Right atrium auricular region (tissue), 2 donors: ENCODE measurements around the gene DDX10. TPM values are rescaled to one million over a fixed set of nuclear protein-coding genes. Genes with fewer than 3 reads are reported as not detected.
"Not testable (repeated sequence)": the region's sequence is repeated elsewhere in the genome, so short reads cannot be mapped to it uniquely, and the experiment has no call there.

ENCODE experiments used
- DNase-seq: peaks from one replicate; pipeline ENCODE4 v3.0.0-alpha.2; 2019; ENCODE audit warnings: low spot score
- H3K27ac ChIP-seq, 2 donors: fragments of 200-600 bp; sonication (generic); 1 replicate in 1 of 2; 2 replicates in 1 of 2; pipeline ENCODE4 v1.5.1; 2016 to 2019
- H3K27me3 ChIP-seq, 2 donors: fragments of 200-600 bp; sonication (generic); one replicate each; pipeline versions ENCODE4 v1.5.1 to v1.6.0; 2017 to 2019
- H3K36me3 ChIP-seq: fragments of 200-600 bp; sonication (generic); one replicate; pipeline ENCODE4 v1.5.1; 2016
- H3K4me1 ChIP-seq, 2 donors: fragments of 200-600 bp; sonication (generic); one replicate each; pipeline versions ENCODE4 v1.5.1 to v1.6.0; 2017 to 2019
- H3K4me3 ChIP-seq, 2 donors: fragments of 200-600 bp; sonication (generic); 1 replicate in 1 of 2; 2 replicates in 1 of 2; pipeline ENCODE4 v1.5.1; 2017 to 2019; ENCODE audit warnings: mild to moderate bottlenecking in 1 of 2, moderate library complexity in 1 of 2
- H3K9me3 ChIP-seq, 2 donors: fragments of 200-600 bp; sonication (generic); one replicate each; pipeline ENCODE4 v1.5.1; 2019
- CTCF ChIP-seq, 2 donors: fragments of 200-600 bp; sonication (generic); IDR thresholded peaks; one replicate each; pipeline ENCODE4 v1.5.1; 2019; ENCODE audit warnings: antibody characterized with exemption in 2 of 2
- total RNA-seq, 2 donors: library from RNA; depleted of rRNA; stranded (reverse); fragments of >200 nt; gene quantifications; one replicate each; pipeline ENCODE4 v1.1.0, GENCODE V29; 2016

The DDX10 gene
- total RNA-seq, 2 donors from 2014 or later = 11.8 to 13.1 TPM

GRCh38 chr11:108632041-108632704 lies 32.7 kb upstream of the DDX10 start:
- Histone ChIP-seq H3K36me3 (no peaks in the 10 kb centered on the region), H3K27ac (no peak overlapping the region), H3K4me1 (no peaks in the 10 kb centered on the region), H3K9me3 (no peaks in the 10 kb centered on the region), H3K4me3 (no peak overlapping the region), H3K27me3 (no peaks in the 10 kb centered on the region)
- TF ChIP-seq CTCF (IDR thresholded peaks at IDR 0.05) = no peak
- DNase-seq = no peak

- no peak overlapping the region for H3K27ac ChIP-seq
- no peak for TF ChIP-seq CTCF (IDR thresholded peaks at IDR 0.05)
- no peaks in the 10 kb centered on the region for H3K27me3 ChIP-seq
- no peaks in the 10 kb centered on the region for H3K4me1 ChIP-seq
- no peak overlapping the region for H3K4me3 ChIP-seq
- no peaks in the 10 kb centered on the region for H3K36me3 ChIP-seq
- DNase-seq = no peak
- no peaks in the 10 kb centered on the region for H3K9me3 ChIP-seq
Observed at GRCh38 chr11:108635106-108635505, 29.8 kb upstream of the DDX10 start.

- Histone ChIP-seq H3K36me3 (no peaks in the 10 kb centered on the region), H3K4me1 (no peaks in the 10 kb centered on the region), H3K27me3 (no peaks in the 10 kb centered on the region), H3K4me3 (no peak overlapping the region), H3K27ac (no peak overlapping the region), H3K9me3 (no peaks in the 10 kb centered on the region)
- DNase-seq = no peak
- no peak for TF ChIP-seq CTCF (IDR thresholded peaks at IDR 0.05)
Observed at GRCh38 chr11:108636222-108636621, 28.6 kb upstream of the DDX10 start.

DNA sequence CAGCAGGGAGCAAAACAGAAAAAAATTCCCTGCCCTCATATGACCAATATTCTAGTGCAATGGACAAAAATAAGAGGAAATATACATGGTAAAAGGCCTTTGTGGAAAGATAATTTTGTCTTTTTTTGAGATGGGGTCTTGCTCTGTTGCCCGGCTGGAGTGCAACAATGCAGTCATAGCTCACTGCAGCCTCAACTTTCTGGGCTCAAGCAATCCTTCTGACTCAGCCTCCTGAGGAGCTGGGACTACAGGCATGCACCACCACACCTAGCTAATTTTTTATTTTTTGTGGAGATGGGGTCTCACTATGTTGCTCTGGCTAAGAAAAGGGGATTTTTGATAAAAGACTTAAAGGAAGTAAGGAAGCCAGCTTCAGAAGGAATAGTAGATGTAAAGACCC lies 25.7 kb upstream of the DDX10 start:
- H3K36me3 ChIP-seq = no peaks in the 10 kb centered on the region
- H3K4me1 ChIP-seq = no peaks in the 10 kb centered on the region
- no peak for TF ChIP-seq CTCF (IDR thresholded peaks at IDR 0.05)

GRCh38 chr11:108641752-108642151 lies 23.1 kb upstream of the DDX10 start:
- H3K27ac ChIP-seq, H3K36me3 ChIP-seq, H3K4me1 ChIP-seq, DNase-seq, H3K4me3 ChIP-seq, H3K9me3 ChIP-seq, H3K27me3 ChIP-seq: not testable (repeated sequence)

More for the DNA sequence above, 25.7 kb upstream of the DDX10 start:
- DNase-seq = no peak
- H3K27ac ChIP-seq = no peak overlapping the region
- no peaks in the 10 kb centered on the region for H3K9me3 ChIP-seq
- no peak overlapping the region for H3K4me3 ChIP-seq
- no peaks in the 10 kb centered on the region for H3K27me3 ChIP-seq

- no peak overlapping the region for H3K4me3 ChIP-seq
Observed at GRCh38 chr11:108643974-108644373, 20.9 kb upstream of the DDX10 start.

More at GRCh38 chr11:108643974-108644373, 20.9 kb upstream of the DDX10 start:
- Histone ChIP-seq H3K9me3 (no peaks in the 10 kb centered on the region), H3K27ac (no peak overlapping the region), H3K4me1 (peaks cover 0 to 5% of the 10 kb centered on the region in 2 donors), H3K36me3 (no peaks in the 10 kb centered on the region), H3K27me3 (no peaks in the 10 kb centered on the region)
- TF ChIP-seq CTCF (IDR thresholded peaks at IDR 0.05) = no peak
- DNase-seq = no peak
